ENCODE results near the gene SP1. TPM values are rescaled to one million over a fixed set of nuclear protein-coding genes. Genes with fewer than 3 reads are reported as not detected.

The SP1 gene
- total RNA-seq, 1 donor from 2014 or later: 34.8 TPM

GRCh38 chr12:53452159-53453077 is 72.4 kb downstream of the SP1 start:
- H3K27ac Mint-ChIP-seq (ENCODE audit: unreplicated experiment): peak overlapping the region; percentile 96
- no peaks in the 10 kb centered on the region for H3K36me3 Mint-ChIP-seq (ENCODE audit: unreplicated experiment)
- H3K9me3 Mint-ChIP-seq (ENCODE audit: unreplicated experiment): peaks cover 6% of the 10 kb centered on the region
- H3K27me3 Mint-ChIP-seq (ENCODE audit: unreplicated experiment): peaks cover 7% of the 10 kb centered on the region
- H3K4me1 Mint-ChIP-seq (ENCODE audit: low read depth, unreplicated experiment): peaks cover 18% of the 10 kb centered on the region
- peak; percentile 86 for DNase-seq
- H3K4me3 Mint-ChIP-seq (ENCODE audit: unreplicated experiment): peak overlapping the region; percentile 93
- peak; percentile 29 for TF ChIP-seq CTCF (IDR thresholded peaks at IDR 0.05; ENCODE audit: partially characterized antibody, unreplicated experiment)

- H3K4me3 Mint-ChIP-seq (ENCODE audit: unreplicated experiment): peak overlapping the region; percentile 93
- no peaks in the 10 kb centered on the region for H3K36me3 Mint-ChIP-seq (ENCODE audit: unreplicated experiment)
- DNase-seq: no peak
- peak overlapping the region; percentile 88 for H3K27ac Mint-ChIP-seq (ENCODE audit: unreplicated experiment)
- no peak for TF ChIP-seq CTCF (IDR thresholded peaks at IDR 0.05; ENCODE audit: partially characterized antibody, unreplicated experiment)
- peaks cover 6% of the 10 kb centered on the region for H3K9me3 Mint-ChIP-seq (ENCODE audit: unreplicated experiment)
- H3K4me1 Mint-ChIP-seq (ENCODE audit: low read depth, unreplicated experiment): peaks cover 18% of the 10 kb centered on the region
- H3K27me3 Mint-ChIP-seq (ENCODE audit: unreplicated experiment): peaks cover 9% of the 10 kb centered on the region
Observed at GRCh38 chr12:53453953-53454640, 74.1 kb downstream of the SP1 start.

- Mint-ChIP-seq H3K36me3 (ENCODE audit: unreplicated experiment) (no peaks in the 10 kb centered on the region), H3K9me3 (ENCODE audit: unreplicated experiment) (peaks cover 6% of the 10 kb centered on the region), H3K4me3 (ENCODE audit: unreplicated experiment) (peak overlapping the region; percentile 77), H3K4me1 (ENCODE audit: low read depth, unreplicated experiment) (peaks cover 18% of the 10 kb centered on the region), H3K27ac (ENCODE audit: unreplicated experiment) (peak overlapping the region; percentile 49), H3K27me3 (ENCODE audit: unreplicated experiment) (peaks cover 9% of the 10 kb centered on the region)
- no peak for TF ChIP-seq CTCF (IDR thresholded peaks at IDR 0.05; ENCODE audit: partially characterized antibody, unreplicated experiment)
- no peak for DNase-seq
Observed at GRCh38 chr12:53454707-53455106, 74.7 kb downstream of the SP1 start.

GRCh38 chr12:53456654-53457366 is 76.8 kb downstream of the SP1 start:
- Mint-ChIP-seq H3K4me1 (ENCODE audit: low read depth, unreplicated experiment) (peaks cover 16% of the 10 kb centered on the region), H3K27ac (ENCODE audit: unreplicated experiment) (no peak overlapping the region), H3K9me3 (ENCODE audit: unreplicated experiment) (peaks cover 4% of the 10 kb centered on the region), H3K36me3 (ENCODE audit: unreplicated experiment) (no peaks in the 10 kb centered on the region), H3K27me3 (ENCODE audit: unreplicated experiment) (peaks cover 6% of the 10 kb centered on the region), H3K4me3 (ENCODE audit: unreplicated experiment) (no peak overlapping the region)
- TF ChIP-seq CTCF (IDR thresholded peaks at IDR 0.05; ENCODE audit: partially characterized antibody, unreplicated experiment): no peak
- no peak for DNase-seq
